Fibroblast of pulmonary artery (primary cell): Measurements from ENCODE around the gene TRAP1.

ENCODE experiments used
- DNase-seq: peaks from one replicate; pipeline ENCODE4 v3.0.0-alpha.2; 2010; ENCODE audit warnings: low read depth
- H3K4me3 ChIP-seq: replicated peaks from 2 replicates; pipeline ENCODE4 v1.5.1; 2011; ENCODE audit warnings: low read depth, mild to moderate bottlenecking, control low read depth, low read length, moderate library complexity
- CTCF ChIP-seq: IDR thresholded peaks from 2 replicates; pipeline ENCODE4 v1.5.1; 2011; ENCODE audit warnings: mild to moderate bottlenecking, control low read depth, low read length, inconsistent platforms; ENCODE audit errors: missing control alignments

Gene TRAP1

GRCh38 chr16:3698941-3699340, 18.4 kb downstream of the TRAP1 start:
- no peak for TF ChIP-seq CTCF
- no peak overlapping the region for H3K4me3 ChIP-seq
- DNase-seq = no peak

GRCh38 chr16:3696425-3697218, 20.7 kb downstream of the TRAP1 start:
- H3K4me3 ChIP-seq = no peak overlapping the region
- TF ChIP-seq CTCF = no peak
- DNase-seq = peak; percentile 86

GRCh38 chr16:3695610-3696369, 21.5 kb downstream of the TRAP1 start:
- H3K4me3 ChIP-seq = no peak overlapping the region
- DNase-seq = no peak
- no peak for TF ChIP-seq CTCF

- DNase-seq = no peak
- H3K4me3 ChIP-seq = no peak overlapping the region
- TF ChIP-seq CTCF = no peak
These were observed 23.3 kb downstream of the TRAP1 start for GRCh38 chr16:3694051-3694450.

- TF ChIP-seq CTCF = no peak
- H3K4me3 ChIP-seq = no peak overlapping the region
- no peak for DNase-seq
These were observed 25.6 kb downstream of the TRAP1 start for GRCh38 chr16:3691761-3692160.

GRCh38 chr16:3690980-3691720, 26.2 kb downstream of the TRAP1 start:
- no peak for DNase-seq
- TF ChIP-seq CTCF = no peak
- peak overlapping the region; percentile 40 for H3K4me3 ChIP-seq
